Hematopoietic multipotent progenitor cell treated with erythropoietin and hydrocortisone succinate and interleukin-3 and kit ligand, for 17 days (in vitro differentiated cells): ENCODE results near the gene SEC23IP.
"Not testable (repeated sequence)": the region's sequence is repeated elsewhere in the genome, so short reads cannot be mapped to it uniquely, and the experiment has no call there.

Experiments used
- DNase-seq: peaks from one replicate; pipeline ENCODE4 v3.0.0-alpha.2; 2015; ENCODE audit warnings: low spot score

Gene SEC23IP

GRCh38 chr10:119892188-119893065, at the start of gene SEC23IP:
Gene SEC23IP (plus strand): TSS chr10:119892730. CDS start chr10:119892783, 53 bp downstream.
- DNase-seq: peak; percentile 89

GRCh38 chr10:119845656-119846055, 46.9 kb upstream of the SEC23IP start:
- DNase-seq: no peak

GRCh38 chr10:119849031-119849789, 43.3 kb upstream of the SEC23IP start:
- DNase-seq: no peak

- DNase-seq: no peak
Measured at GRCh38 chr10:119849944-119850343, 42.6 kb upstream of the SEC23IP start.

- no peak for DNase-seq
Measured at GRCh38 chr10:119852277-119852676, 40.3 kb upstream of the SEC23IP start.

- DNase-seq: no peak
Measured at GRCh38 chr10:119852822-119853221, 39.7 kb upstream of the SEC23IP start.

- no peak for DNase-seq
Measured at GRCh38 chr10:119853574-119853973, 39.0 kb upstream of the SEC23IP start.

- DNase-seq: no peak
Measured at GRCh38 chr10:119858063-119858462, 34.5 kb upstream of the SEC23IP start.

GRCh38 chr10:119859420-119860258, 32.9 kb upstream of the SEC23IP start:
- DNase-seq: peak; percentile 71

- DNase-seq: no peak
Measured at GRCh38 chr10:119860866-119861607, 31.5 kb upstream of the SEC23IP start.

GRCh38 chr10:119862524-119862923, 30.0 kb upstream of the SEC23IP start:
- DNase-seq: no peak

- no peak for DNase-seq
Measured at GRCh38 chr10:119863951-119864565, 28.5 kb upstream of the SEC23IP start.

- no peak for DNase-seq
Measured at GRCh38 chr10:119865699-119866240, 26.8 kb upstream of the SEC23IP start.

- no peak for DNase-seq
Measured at GRCh38 chr10:119867317-119867716, 25.2 kb upstream of the SEC23IP start.

GRCh38 chr10:119869398-119869797, 23.1 kb upstream of the SEC23IP start:
- not testable (repeated sequence) for DNase-seq

- no peak for DNase-seq
Measured at GRCh38 chr10:119871881-119872609, 20.5 kb upstream of the SEC23IP start.

GRCh38 chr10:119872610-119872859, 20.0 kb upstream of the SEC23IP start, which contains the start of gene MCMBP:
Gene MCMBP (minus strand): TSS chr10:119872843. CDS start chr10:119872584, 259 bp downstream.
- no peak for DNase-seq

GRCh38 chr10:119872860-119873681, 19.5 kb upstream of the SEC23IP start:
- peak; percentile 73 for DNase-seq

- no peak for DNase-seq
Measured at GRCh38 chr10:119878524-119878923, 14.0 kb upstream of the SEC23IP start.
